ENCODE data around the gene ADARB2.
"Not testable (repeated sequence)": the region's sequence is repeated elsewhere in the genome, so short reads cannot be mapped to it uniquely, and the experiment has no call there.

The ADARB2 gene

DNA sequence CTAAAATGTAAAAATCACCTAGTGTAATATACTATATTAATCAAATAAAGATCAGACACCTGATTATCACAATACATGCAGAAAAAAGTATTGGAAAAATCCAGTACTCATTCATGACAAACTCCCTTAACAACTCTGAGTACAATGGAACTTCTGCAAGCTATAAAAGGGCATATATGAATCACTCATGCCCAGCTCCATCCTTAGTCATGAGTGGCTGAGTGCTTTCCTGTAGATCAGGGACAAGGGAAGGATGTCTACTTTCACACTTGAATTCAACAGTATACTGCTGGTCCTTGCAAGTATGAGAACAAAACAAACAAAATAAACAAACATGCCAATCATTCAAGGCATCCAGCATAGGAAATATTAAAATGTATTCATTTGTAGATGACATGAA is 116.5 kb downstream of the ADARB2 start:
- CTCF ChIA-PET, result no interaction called here
- POLR2A ChIA-PET, result no interaction called here
- no peak for DNase-seq (ENCODE audit: extremely low spot score)
- TF ChIP-seq FOXK2 (IDR thresholded peaks at IDR 0.05), result no peak
- TF ChIP-seq ARNT (IDR thresholded peaks at IDR 0.05), result no peak
- TF ChIP-seq SUZ12 (IDR thresholded peaks at IDR 0.05), result no peak
- TF ChIP-seq BHLHE40 (IDR thresholded peaks at IDR 0.05; ENCODE audit: borderline replicate concordance), result no peak
- TF ChIP-seq CTBP1 (IDR thresholded peaks at IDR 0.05; ENCODE audit: borderline replicate concordance), result no peak
- no peak for TF ChIP-seq L3MBTL2 (conservative IDR thresholded peaks at IDR 0.05)
- no peak for TF ChIP-seq ZNF384 (IDR thresholded peaks at IDR 0.05)
- no peak for TF ChIP-seq SP1 (IDR thresholded peaks at IDR 0.05)

DNA sequence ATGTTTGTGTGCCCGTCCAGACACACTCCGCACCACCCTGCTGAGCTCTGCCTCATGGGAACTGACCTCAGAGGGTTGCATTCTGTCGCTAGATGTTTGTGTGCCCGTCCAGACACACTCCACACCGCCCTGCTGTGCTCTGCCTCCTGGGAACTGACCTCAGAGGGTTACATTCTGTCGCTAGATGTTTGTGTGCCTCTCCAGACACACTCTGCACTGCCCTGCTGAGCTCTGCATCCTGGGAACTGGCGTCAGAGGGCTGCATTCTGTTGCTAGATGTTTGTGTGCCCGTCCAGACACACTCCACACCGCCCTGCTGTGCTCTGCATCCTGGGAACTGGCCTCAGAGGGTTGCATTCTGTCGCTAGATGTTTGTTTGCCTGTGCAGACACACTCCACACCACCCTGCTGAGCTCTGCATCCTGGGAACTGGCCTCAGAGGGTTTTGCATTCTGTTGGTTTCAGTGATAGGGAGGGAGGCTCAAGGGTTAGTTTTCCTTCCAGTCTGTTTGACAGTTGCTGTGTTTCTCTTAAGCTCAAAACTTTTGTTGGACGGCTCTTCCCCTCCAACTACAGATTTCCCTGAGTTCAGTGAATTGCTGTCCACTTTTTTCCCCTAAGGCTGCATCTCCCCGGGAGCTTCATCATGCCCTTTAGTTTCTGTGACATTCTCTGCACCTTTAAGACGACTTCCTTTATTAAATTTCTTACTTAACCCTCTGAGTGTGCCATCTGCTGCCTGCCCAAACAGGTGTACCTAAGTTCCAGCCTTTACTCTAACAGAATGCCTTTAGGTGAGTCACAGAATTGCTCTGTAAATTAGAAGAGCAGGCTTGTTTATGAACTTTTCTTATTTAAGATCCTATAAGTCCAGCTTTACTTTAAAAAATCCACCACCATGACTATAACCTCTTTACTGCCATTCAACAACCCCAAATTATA is 119.7 kb downstream of the ADARB2 start:
- CTCF ChIA-PET; POLR2A ChIA-PET; DNase-seq (ENCODE audit: extremely low spot score): not testable (repeated sequence)

GRCh38 chr10:1616701-1617100 is 120.6 kb downstream of the ADARB2 start:
- POLR2A ChIA-PET; DNase-seq (ENCODE audit: extremely low spot score); CTCF ChIA-PET: not testable (repeated sequence)

DNA sequence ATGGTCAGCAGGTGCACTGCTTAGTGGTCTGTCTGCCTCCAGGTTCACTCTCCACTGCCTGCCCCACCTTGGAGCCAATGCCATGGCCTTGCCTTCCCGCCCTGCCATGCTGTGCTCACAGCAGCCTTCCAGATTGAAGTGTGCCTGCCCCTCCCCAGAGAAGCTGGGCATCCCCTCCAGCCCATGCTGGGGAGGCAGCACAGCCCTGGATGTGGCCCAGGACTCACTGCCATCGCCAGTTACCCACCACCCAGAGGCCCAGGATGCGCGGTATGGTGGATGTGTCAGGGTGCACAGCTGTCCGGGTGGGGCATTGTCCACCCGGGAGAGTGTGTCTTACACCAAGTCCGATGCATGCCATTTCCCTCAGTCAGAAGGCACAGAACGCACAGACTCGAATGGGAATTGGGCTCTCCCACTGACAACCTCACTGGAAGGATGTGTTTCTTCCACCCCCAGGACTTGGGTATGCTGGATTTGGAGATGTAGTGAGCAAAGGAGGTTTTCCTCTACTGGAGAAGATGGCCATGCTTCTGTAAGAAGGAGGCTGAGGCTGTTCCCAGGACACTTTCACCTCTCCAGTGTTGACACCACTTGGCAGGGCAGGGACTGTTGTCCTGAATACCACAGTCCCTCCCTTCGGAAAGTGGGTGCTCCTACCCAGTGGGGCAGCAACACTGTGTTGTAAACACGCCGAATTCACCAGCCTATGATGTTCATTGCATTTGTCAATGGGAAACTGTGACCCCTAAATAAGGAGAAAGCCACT is 122.0 kb downstream of the ADARB2 start:
- CTCF ChIA-PET, result no interaction called here
- POLR2A ChIA-PET, result no interaction called here
- no peak for TF ChIP-seq LEF1 (IDR thresholded peaks at IDR 0.05; ENCODE audit: borderline replicate concordance)
- TF ChIP-seq ARNT (IDR thresholded peaks at IDR 0.05), result no peak
- TF ChIP-seq FOXK2 (IDR thresholded peaks at IDR 0.05), result no peak
- TF ChIP-seq FOXA1 (IDR thresholded peaks at IDR 0.05), result no peak
- TF ChIP-seq CTBP1 (IDR thresholded peaks at IDR 0.05; ENCODE audit: borderline replicate concordance), result no peak
- no peak for TF ChIP-seq FOXM1 (IDR thresholded peaks at IDR 0.05; ENCODE audit: borderline replicate concordance)
- no peak for TF ChIP-seq NFRKB (IDR thresholded peaks at IDR 0.05)
- no peak for TF ChIP-seq L3MBTL2 (conservative IDR thresholded peaks at IDR 0.05)
- TF ChIP-seq SUZ12 (IDR thresholded peaks at IDR 0.05), result no peak
- no peak for TF ChIP-seq PKNOX1 (IDR thresholded peaks at IDR 0.05)
- DNase-seq (ENCODE audit: extremely low spot score), result no peak

GRCh38 chr10:1613511-1613910 is 123.8 kb downstream of the ADARB2 start:
- ChIA-PET CTCF (no interaction called here), POLR2A (interaction anchor here (0.8 kb wide), 1 partner anchor 1315 kb away, joined by 3 read pairs; no protein-coding TSS in a partner anchor)
- TF ChIP-seq FOXA1 (IDR thresholded peaks at IDR 0.05) (no peak), FOXK2 (IDR thresholded peaks at IDR 0.05) (no peak), LEF1 (IDR thresholded peaks at IDR 0.05; ENCODE audit: borderline replicate concordance) (no peak)
- no peak for DNase-seq (ENCODE audit: extremely low spot score)

GRCh38 chr10:1612908-1613307 is 124.4 kb downstream of the ADARB2 start:
- no peak for TF ChIP-seq LEF1 (IDR thresholded peaks at IDR 0.05; ENCODE audit: borderline replicate concordance)
- no peak for TF ChIP-seq BHLHE40 (IDR thresholded peaks at IDR 0.05; ENCODE audit: borderline replicate concordance)
- no peak for TF ChIP-seq FOXM1 (IDR thresholded peaks at IDR 0.05; ENCODE audit: borderline replicate concordance)
- no peak for TF ChIP-seq L3MBTL2 (conservative IDR thresholded peaks at IDR 0.05)
- TF ChIP-seq FOXK2 (IDR thresholded peaks at IDR 0.05), result no peak
- TF ChIP-seq ARNT (IDR thresholded peaks at IDR 0.05), result no peak

DNA sequence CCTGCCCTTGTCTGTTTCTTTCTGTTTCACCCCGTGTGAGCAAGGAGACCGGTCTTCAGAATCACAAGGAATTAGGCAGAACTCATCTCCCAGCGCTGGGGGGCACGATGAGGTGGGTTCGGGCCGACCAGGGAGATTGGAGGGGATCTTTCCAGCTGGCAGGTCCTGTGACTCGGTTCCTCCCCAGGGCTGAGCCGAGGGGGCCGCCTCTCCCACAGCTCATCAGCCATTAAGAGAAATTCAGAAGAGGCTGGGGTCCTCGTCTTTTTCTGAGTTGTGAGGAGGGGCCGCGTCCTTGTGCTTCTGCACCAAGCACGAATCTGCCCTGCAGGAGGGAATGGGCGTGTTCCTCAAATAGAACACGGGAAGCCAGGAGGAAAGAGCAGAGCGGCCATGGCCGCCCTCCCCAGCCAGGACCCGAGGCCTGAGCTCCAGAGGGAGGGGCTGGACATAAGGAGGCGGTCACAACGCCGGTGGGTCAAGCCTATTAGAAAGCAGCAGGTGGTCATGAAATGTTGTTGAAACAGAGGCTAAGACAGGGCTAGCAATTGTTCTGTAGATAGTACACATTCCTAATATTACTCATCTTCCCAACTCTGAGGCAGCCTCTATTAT is 125.3 kb downstream of the ADARB2 start:
- POLR2A ChIA-PET, result no interaction called here
- DNase-seq (ENCODE audit: extremely low spot score), result no peak
- TF ChIP-seq CTBP1 (IDR thresholded peaks at IDR 0.05; ENCODE audit: borderline replicate concordance), result no peak
- TF ChIP-seq TARDBP (IDR thresholded peaks at IDR 0.05), result no peak
- TF ChIP-seq SUZ12 (IDR thresholded peaks at IDR 0.05), result no peak
- no peak for TF ChIP-seq ZNF384 (IDR thresholded peaks at IDR 0.05)
- CTCF ChIA-PET, result no interaction called here

More at GRCh38 chr10:1612908-1613307, 124.4 kb downstream of the ADARB2 start:
- DNase-seq (ENCODE audit: extremely low spot score), result no peak
- POLR2A ChIA-PET, result interaction anchor here (0.8 kb wide), 1 partner anchor 1316 kb away, joined by 3 read pairs; no protein-coding TSS in a partner anchor
- CTCF ChIA-PET, result no interaction called here

- POLR2A ChIA-PET, result no interaction called here
- no peak for DNase-seq (ENCODE audit: extremely low spot score)
- CTCF ChIA-PET, result no interaction called here
Measured at GRCh38 chr10:1610986-1611770, 126.1 kb downstream of the ADARB2 start.

More at GRCh38 chr10:1610986-1611770, 126.1 kb downstream of the ADARB2 start:
- no peak for TF ChIP-seq PKNOX1 (IDR thresholded peaks at IDR 0.05)
- no peak for TF ChIP-seq TARDBP (IDR thresholded peaks at IDR 0.05)
- TF ChIP-seq ARNT (IDR thresholded peaks at IDR 0.05), result no peak
- no peak for TF ChIP-seq ZNF384 (IDR thresholded peaks at IDR 0.05)
- TF ChIP-seq FOXA1 (IDR thresholded peaks at IDR 0.05), result no peak
- TF ChIP-seq HDGF (IDR thresholded peaks at IDR 0.05; ENCODE audit: borderline replicate concordance), result no peak
- TF ChIP-seq L3MBTL2 (conservative IDR thresholded peaks at IDR 0.05), result no peak
- no peak for TF ChIP-seq ELF4 (IDR thresholded peaks at IDR 0.05)
- no peak for TF ChIP-seq CTBP1 (IDR thresholded peaks at IDR 0.05; ENCODE audit: borderline replicate concordance)
- no peak for TF ChIP-seq SP1 (IDR thresholded peaks at IDR 0.05)
- no peak for TF ChIP-seq LEF1 (IDR thresholded peaks at IDR 0.05; ENCODE audit: borderline replicate concordance)
- no peak for TF ChIP-seq NFRKB (IDR thresholded peaks at IDR 0.05)
- no peak for TF ChIP-seq SUZ12 (IDR thresholded peaks at IDR 0.05)
- TF ChIP-seq BHLHE40 (IDR thresholded peaks at IDR 0.05; ENCODE audit: borderline replicate concordance), result no peak
- TF ChIP-seq FOXK2 (IDR thresholded peaks at IDR 0.05), result no peak

All from HEK293T (cell line).